Fibroblast of skin of right biceps (primary cell): Measurements from ENCODE around the gene BAG5.

Source experiments
- DNase-seq: peaks from one replicate; pipeline ENCODE4 v3.0.0-alpha.2; 2013

BAG5 gene

GRCh38 chr14:103563844-103564505, 1.5 kb upstream of the BAG5 start:
- no peak for DNase-seq

GRCh38 chr14:103563226-103563620, 766 bp upstream of the BAG5 start:
- no peak for DNase-seq

GRCh38 chr14:103562179-103562428, 353 bp downstream of the BAG5 start:
- DNase-seq = no peak

- DNase-seq = peak; percentile 41
Measured at GRCh38 chr14:103561381-103562178, 877 bp downstream of the BAG5 start.

- no peak for DNase-seq
Measured at GRCh38 chr14:103560691-103561090, 1.8 kb downstream of the BAG5 start.

- no peak for DNase-seq
Measured at GRCh38 chr14:103559766-103560165, 2.7 kb downstream of the BAG5 start.

GRCh38 chr14:103558071-103558882, 4.2 kb downstream of the BAG5 start:
- DNase-seq = no peak

GRCh38 chr14:103556946-103557758, 5.3 kb downstream of the BAG5 start:
- no peak for DNase-seq

- no peak for DNase-seq
Measured at GRCh38 chr14:103555559-103556337, 6.7 kb downstream of the BAG5 start.

GRCh38 chr14:103552846-103553210, 9.6 kb downstream of the BAG5 start:
- DNase-seq = no peak

GRCh38 chr14:103552011-103552845, 10.2 kb downstream of the BAG5 start:
- no peak for DNase-seq

GRCh38 chr14:103551338-103551762, 11.1 kb downstream of the BAG5 start:
- no peak for DNase-seq

- no peak for DNase-seq
Measured at GRCh38 chr14:103550451-103551337, 11.8 kb downstream of the BAG5 start.

GRCh38 chr14:103549361-103550311, 12.8 kb downstream of the BAG5 start:
- DNase-seq = no peak

- DNase-seq = no peak
Measured at GRCh38 chr14:103548463-103549351, 13.8 kb downstream of the BAG5 start.

GRCh38 chr14:103547941-103548462, 14.5 kb downstream of the BAG5 start:
- DNase-seq = no peak

- no peak for DNase-seq
Measured at GRCh38 chr14:103547455-103547940, 15.0 kb downstream of the BAG5 start.
